ENCODE results near the gene TTC9B. TPM values are rescaled to one million over a fixed set of nuclear protein-coding genes. Genes with fewer than 3 reads are reported as not detected.

The TTC9B gene
- total and polyA plus RNA-seq, 2 of the 13 experiments (the other 11 are each of a cell fraction or from before 2014, with no cell fraction given): not detected

GRCh38 chr19:40190891-40191835 is 27.0 kb downstream of the TTC9B start, which contains the start of gene MAP3K10 (continued):
- TF ChIP-seq ZNF792 (CRISPR knock-in tag; IDR thresholded peaks at IDR 0.05): peak; percentile 43; the same call in 1 of the 2 replicates
- TF ChIP-seq ZNF816 (CRISPR knock-in tag; IDR thresholded peaks at IDR 0.05; ENCODE audit: borderline replicate concordance): 0 out of 2 replicates have a peak, but pooled peaks have one; percentile 0
- TF ChIP-seq U2AF2 (IDR thresholded peaks at IDR 0.05; ENCODE audit: low read depth, low read length): no peak
- TF ChIP-seq IRF9 (CRISPR knock-in tag; IDR thresholded peaks at IDR 0.05; ENCODE audit: borderline replicate concordance): peak; percentile 61; the same call in 1 of the 2 replicates
- TF ChIP-seq NR0B2 (CRISPR knock-in tag; IDR thresholded peaks at IDR 0.05): 0 out of 2 replicates have a peak, but pooled peaks have one; percentile 63
- peak; percentile 27; the same call in 1 of the 2 replicates for TF ChIP-seq E2F1 (CRISPR knock-in tag; IDR thresholded peaks at IDR 0.05)
- TF ChIP-seq ZNF788 (CRISPR knock-in tag; IDR thresholded peaks at IDR 0.05; ENCODE audit: borderline replicate concordance): no peak; the same call in 1 of the 2 replicates
- no peak for TF ChIP-seq MAZ (IDR thresholded peaks at IDR 0.05; ENCODE audit: borderline replicate concordance, low read depth, low read length)
- TF ChIP-seq MAZ (CRISPR knock-in tag; IDR thresholded peaks at IDR 0.05; ENCODE audit: low read depth): 0 out of 2 replicates have a peak, but pooled peaks have one; percentile 30
- 0 out of 2 replicates have a peak, but pooled peaks have one; percentile 47 for TF ChIP-seq ZNF709 (CRISPR knock-in tag; IDR thresholded peaks at IDR 0.05)
- peak; percentile 72; the same call in 1 of the 2 replicates for TF ChIP-seq ZNF768 (CRISPR knock-in tag; IDR thresholded peaks at IDR 0.05)
- TF ChIP-seq PRDM10 (CRISPR knock-in tag; IDR thresholded peaks at IDR 0.05; ENCODE audit: low read depth): peak; percentile 86; the same call in 1 of the 2 replicates
- 0 out of 2 replicates have a peak, but pooled peaks have one; percentile 20 for TF ChIP-seq ZNF430 (CRISPR knock-in tag; IDR thresholded peaks at IDR 0.05)
- no peak for TF ChIP-seq TFAP4 (IDR thresholded peaks at IDR 0.05; ENCODE audit: borderline replicate concordance, low read depth)
